DOHH2 (cell line): ENCODE results near the gene GJB2.

Source experiments
- H3F3A ChIP-seq: fragments of 200-600 bp; sonication (generic), shearing (Covaris generic); 2 replicates; pipeline ENCODE4 v1.6.0; 2016; ENCODE audit warnings: antibody characterized with exemption, mild to moderate bottlenecking; ENCODE audit not compliant: control insufficient read depth, insufficient read depth
- H3K27ac ChIP-seq: fragments of 200-600 bp; sonication (generic); 2 replicates; pipeline ENCODE4 v1.5.1; 2014; ENCODE audit warnings: low read depth, mild to moderate bottlenecking, low read length, moderate library complexity
- H3K27me3 ChIP-seq: fragments of 200-600 bp; sonication (generic); 2 replicates; pipeline ENCODE4 v1.6.1; 2014; ENCODE audit warnings: mild to moderate bottlenecking, low read length, mixed read lengths; ENCODE audit not compliant: control insufficient read depth
- H3K36me3 ChIP-seq: fragments of 200-600 bp; sonication (generic); 2 replicates; pipeline ENCODE4 v1.6.1; 2014; ENCODE audit warnings: mild to moderate bottlenecking, low read length, moderate library complexity, mixed read lengths; ENCODE audit not compliant: control insufficient read depth
- H3K4me1 ChIP-seq: fragments of 200-600 bp; sonication (generic); 2 replicates; pipeline ENCODE4 v1.6.1; 2014; ENCODE audit warnings: mild to moderate bottlenecking, low read length, mixed read lengths; ENCODE audit not compliant: control insufficient read depth
- H3K4me2 ChIP-seq: fragments of 200-600 bp; sonication (generic); 2 replicates; pipeline ENCODE4 v1.6.0; 2014; ENCODE audit warnings: mild to moderate bottlenecking, low read length, moderate library complexity
- H3K4me3 ChIP-seq: fragments of 200-600 bp; sonication (generic); 2 replicates; pipeline ENCODE4 v1.5.1; 2014; ENCODE audit warnings: mild to moderate bottlenecking, low read length, mixed read lengths
- H3K79me2 ChIP-seq: fragments of 200-600 bp; sonication (generic); 2 replicates; pipeline ENCODE4 v1.6.1; 2014; ENCODE audit warnings: mild to moderate bottlenecking, low read length, mixed read lengths; ENCODE audit not compliant: control insufficient read depth
- H3K9me2 ChIP-seq: fragments of 200-600 bp; sonication (generic); replicated peaks from 2 replicates; pipeline ENCODE4 v1.6.1; 2014; ENCODE audit warnings: mild to moderate bottlenecking, low read length, mixed read lengths; ENCODE audit not compliant: control insufficient read depth
- H3K9me3 ChIP-seq: fragments of 200-600 bp; sonication (generic); 2 replicates; pipeline ENCODE4 v1.6.1; 2014; ENCODE audit warnings: antibody characterized with exemption, low read length, mixed read lengths; ENCODE audit not compliant: control insufficient read depth, insufficient read depth
- H4K20me1 ChIP-seq: fragments of 200-600 bp; sonication (generic); 2 replicates; pipeline ENCODE4 v1.6.0; 2014; ENCODE audit warnings: low read depth, mild to moderate bottlenecking, antibody characterized with exemption, low read length, moderate library complexity; ENCODE audit not compliant: control insufficient read depth, insufficient read depth
- EZH2phosphoT487 ChIP-seq: fragments of 200-600 bp; sonication (generic); IDR thresholded peaks from 2 replicates; pipeline ENCODE4 v1.6.1; 2017; ENCODE audit warnings: borderline replicate concordance, mild to moderate bottlenecking, antibody characterized with exemption, low read length, moderate library complexity, mixed read lengths
- TF ChIP-seq, protein P1 (sequence below): fragments of 200-600 bp; sonication (generic); IDR thresholded peaks from one replicate; pipeline ENCODE4 v1.5.1; 2014; ENCODE audit warnings: antibody characterized with exemption, mild to moderate bottlenecking, low read depth, low read length; ENCODE audit not compliant: poor library complexity, severe bottlenecking

GJB2 gene

GRCh38 chr13:20140487-20140886 lies 52.3 kb downstream of the GJB2 start:
- no peaks in the 10 kb centered on the region for H3K4me1 ChIP-seq
- no peak overlapping the region for H3K27ac ChIP-seq
- H3K9me3 ChIP-seq, result no peaks in the 10 kb centered on the region
- TF ChIP-seq, protein P1, sequence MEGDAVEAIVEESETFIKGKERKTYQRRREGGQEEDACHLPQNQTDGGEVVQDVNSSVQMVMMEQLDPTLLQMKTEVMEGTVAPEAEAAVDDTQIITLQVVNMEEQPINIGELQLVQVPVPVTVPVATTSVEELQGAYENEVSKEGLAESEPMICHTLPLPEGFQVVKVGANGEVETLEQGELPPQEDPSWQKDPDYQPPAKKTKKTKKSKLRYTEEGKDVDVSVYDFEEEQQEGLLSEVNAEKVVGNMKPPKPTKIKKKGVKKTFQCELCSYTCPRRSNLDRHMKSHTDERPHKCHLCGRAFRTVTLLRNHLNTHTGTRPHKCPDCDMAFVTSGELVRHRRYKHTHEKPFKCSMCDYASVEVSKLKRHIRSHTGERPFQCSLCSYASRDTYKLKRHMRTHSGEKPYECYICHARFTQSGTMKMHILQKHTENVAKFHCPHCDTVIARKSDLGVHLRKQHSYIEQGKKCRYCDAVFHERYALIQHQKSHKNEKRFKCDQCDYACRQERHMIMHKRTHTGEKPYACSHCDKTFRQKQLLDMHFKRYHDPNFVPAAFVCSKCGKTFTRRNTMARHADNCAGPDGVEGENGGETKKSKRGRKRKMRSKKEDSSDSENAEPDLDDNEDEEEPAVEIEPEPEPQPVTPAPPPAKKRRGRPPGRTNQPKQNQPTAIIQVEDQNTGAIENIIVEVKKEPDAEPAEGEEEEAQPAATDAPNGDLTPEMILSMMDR, result no peak
- TF ChIP-seq EZH2phosphoT487, result no peak
- no peaks in the 10 kb centered on the region for H3K9me2 ChIP-seq
- H3K79me2 ChIP-seq, result no peaks in the 10 kb centered on the region
- H3K4me3 ChIP-seq, result no peak overlapping the region
- no peaks in the 10 kb centered on the region for H3K36me3 ChIP-seq
- peaks cover 25% of the 10 kb centered on the region for H3K27me3 ChIP-seq
- H4K20me1 ChIP-seq, result no peaks in the 10 kb centered on the region
- no peaks in the 10 kb centered on the region for H3F3A ChIP-seq
- H3K4me2 ChIP-seq, result no peak overlapping the region

DNA sequence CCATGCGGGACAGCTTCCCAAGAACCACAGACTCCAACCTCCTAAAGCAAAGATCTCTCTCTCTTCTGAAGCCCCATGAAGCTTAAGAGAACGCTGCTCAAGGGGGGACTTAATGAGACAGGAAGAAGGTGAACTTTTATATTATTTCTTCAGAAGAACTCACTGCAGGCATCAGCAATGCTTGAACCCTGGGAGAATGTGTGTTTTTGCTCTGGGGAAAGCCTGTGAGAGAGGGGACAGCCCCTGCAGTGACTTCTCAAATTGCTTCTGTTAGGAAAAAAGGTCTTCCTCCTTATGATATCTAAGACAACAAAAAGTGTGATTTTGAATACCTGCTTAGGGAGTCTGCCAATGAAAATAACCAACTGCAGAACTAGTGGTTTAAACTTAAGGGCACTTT lies 54.9 kb downstream of the GJB2 start:
- Histone ChIP-seq H3K36me3 (no peaks in the 10 kb centered on the region), H3K4me1 (no peaks in the 10 kb centered on the region), H3K9me2 (no peaks in the 10 kb centered on the region), H3K27ac (no peak overlapping the region), H3K4me3 (no peak overlapping the region), H3F3A (no peaks in the 10 kb centered on the region), H3K79me2 (no peaks in the 10 kb centered on the region), H3K4me2 (no peak overlapping the region), H4K20me1 (no peaks in the 10 kb centered on the region), H3K27me3 (peaks cover 27% of the 10 kb centered on the region), H3K9me3 (no peaks in the 10 kb centered on the region)
- TF ChIP-seq, protein P1, result no peak
- TF ChIP-seq EZH2phosphoT487, result no peak
